ENCODE results near the gene ABHD5. TPM values are rescaled to one million over a fixed set of nuclear protein-coding genes. Genes with fewer than 3 reads are reported as not detected.

ABHD5 gene
- 33.2 and 34.2 TPM in 2 replicates for total RNA-seq

- TF ChIP-seq, protein P1, sequence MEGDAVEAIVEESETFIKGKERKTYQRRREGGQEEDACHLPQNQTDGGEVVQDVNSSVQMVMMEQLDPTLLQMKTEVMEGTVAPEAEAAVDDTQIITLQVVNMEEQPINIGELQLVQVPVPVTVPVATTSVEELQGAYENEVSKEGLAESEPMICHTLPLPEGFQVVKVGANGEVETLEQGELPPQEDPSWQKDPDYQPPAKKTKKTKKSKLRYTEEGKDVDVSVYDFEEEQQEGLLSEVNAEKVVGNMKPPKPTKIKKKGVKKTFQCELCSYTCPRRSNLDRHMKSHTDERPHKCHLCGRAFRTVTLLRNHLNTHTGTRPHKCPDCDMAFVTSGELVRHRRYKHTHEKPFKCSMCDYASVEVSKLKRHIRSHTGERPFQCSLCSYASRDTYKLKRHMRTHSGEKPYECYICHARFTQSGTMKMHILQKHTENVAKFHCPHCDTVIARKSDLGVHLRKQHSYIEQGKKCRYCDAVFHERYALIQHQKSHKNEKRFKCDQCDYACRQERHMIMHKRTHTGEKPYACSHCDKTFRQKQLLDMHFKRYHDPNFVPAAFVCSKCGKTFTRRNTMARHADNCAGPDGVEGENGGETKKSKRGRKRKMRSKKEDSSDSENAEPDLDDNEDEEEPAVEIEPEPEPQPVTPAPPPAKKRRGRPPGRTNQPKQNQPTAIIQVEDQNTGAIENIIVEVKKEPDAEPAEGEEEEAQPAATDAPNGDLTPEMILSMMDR (IDR thresholded peaks at IDR 0.05; ENCODE audit: insufficient read depth, low read length, severe bottlenecking): peak; percentile 46
- FAIRE-seq (no peak), DNase-seq (ENCODE audit: low read depth) (peak; percentile 94)
- H3K27me3 ChIP-seq (ENCODE audit: control insufficient read depth, insufficient read depth, low read length): no peaks in the 10 kb centered on the region
- no peaks in the 10 kb centered on the region for H3K36me3 ChIP-seq (ENCODE audit: control insufficient read depth, insufficient read depth, low read length)
- H3K4me3 ChIP-seq (ENCODE audit: low read depth, low read length): peak within 1 kb of the TSS; percentile 68
Observed at GRCh38 chr3:43690400-43691119, at the start of gene ABHD5. Gene ABHD5 (plus strand): TSS chr3:43690938. CDS start chr3:43690993, 55 bp downstream.

DNA sequence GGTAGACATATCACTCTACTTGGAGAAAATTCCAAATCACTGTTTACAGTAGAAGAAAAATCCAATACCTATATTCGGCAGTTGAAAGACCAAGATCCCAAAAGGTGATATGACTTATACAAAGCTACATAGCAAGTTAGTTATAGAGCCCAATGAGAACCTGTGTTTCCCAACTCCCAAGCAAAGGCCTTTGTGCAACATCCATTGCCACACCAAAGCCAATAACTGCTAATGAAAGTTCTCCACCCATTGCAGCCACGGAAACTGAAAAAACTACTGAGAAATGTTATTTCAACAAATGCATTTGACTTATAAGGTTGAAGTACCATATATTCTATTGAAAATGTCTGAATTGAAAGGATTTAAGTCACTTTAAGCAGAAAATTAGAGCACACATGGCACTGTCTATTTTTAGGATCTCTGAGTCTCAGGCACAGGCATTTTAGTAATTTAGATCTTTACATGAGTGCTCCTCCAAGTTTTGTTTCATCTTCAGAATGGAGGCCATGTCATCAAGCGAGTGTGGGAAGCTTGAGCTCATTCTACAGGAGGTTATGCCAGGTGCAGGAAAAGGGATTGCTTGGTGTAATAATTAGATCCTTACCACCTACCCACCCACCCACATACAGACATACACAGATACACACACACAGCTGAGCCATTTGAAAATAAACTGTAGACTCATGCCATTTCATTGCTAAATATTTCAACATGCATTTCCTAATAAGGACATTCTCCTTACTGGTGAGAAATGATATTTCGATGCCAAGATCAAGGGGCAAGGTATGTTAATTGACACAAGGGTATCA lies 49.2 kb upstream of the ABHD5 start:
- Histone ChIP-seq H3K4me3 (ENCODE audit: low read depth, low read length) (no peak overlapping the region), H3K27me3 (ENCODE audit: control insufficient read depth, insufficient read depth, low read length) (no peaks in the 10 kb centered on the region), H3K36me3 (ENCODE audit: control insufficient read depth, insufficient read depth, low read length) (no peaks in the 10 kb centered on the region)
- DNase-seq (ENCODE audit: low read depth) (no peak), FAIRE-seq (no peak)
- TF ChIP-seq, protein P1 (IDR thresholded peaks at IDR 0.05; ENCODE audit: insufficient read depth, low read length, severe bottlenecking): no peak

GRCh38 chr3:43644443-43644842 lies 46.3 kb upstream of the ABHD5 start:
- DNase-seq (ENCODE audit: low read depth): no peak
- Histone ChIP-seq H3K36me3 (ENCODE audit: control insufficient read depth, insufficient read depth, low read length) (no peaks in the 10 kb centered on the region), H3K4me3 (ENCODE audit: low read depth, low read length) (no peak overlapping the region), H3K27me3 (ENCODE audit: control insufficient read depth, insufficient read depth, low read length) (no peaks in the 10 kb centered on the region)
- FAIRE-seq: no peak
- TF ChIP-seq, protein P1 (IDR thresholded peaks at IDR 0.05; ENCODE audit: insufficient read depth, low read length, severe bottlenecking): no peak

DNA sequence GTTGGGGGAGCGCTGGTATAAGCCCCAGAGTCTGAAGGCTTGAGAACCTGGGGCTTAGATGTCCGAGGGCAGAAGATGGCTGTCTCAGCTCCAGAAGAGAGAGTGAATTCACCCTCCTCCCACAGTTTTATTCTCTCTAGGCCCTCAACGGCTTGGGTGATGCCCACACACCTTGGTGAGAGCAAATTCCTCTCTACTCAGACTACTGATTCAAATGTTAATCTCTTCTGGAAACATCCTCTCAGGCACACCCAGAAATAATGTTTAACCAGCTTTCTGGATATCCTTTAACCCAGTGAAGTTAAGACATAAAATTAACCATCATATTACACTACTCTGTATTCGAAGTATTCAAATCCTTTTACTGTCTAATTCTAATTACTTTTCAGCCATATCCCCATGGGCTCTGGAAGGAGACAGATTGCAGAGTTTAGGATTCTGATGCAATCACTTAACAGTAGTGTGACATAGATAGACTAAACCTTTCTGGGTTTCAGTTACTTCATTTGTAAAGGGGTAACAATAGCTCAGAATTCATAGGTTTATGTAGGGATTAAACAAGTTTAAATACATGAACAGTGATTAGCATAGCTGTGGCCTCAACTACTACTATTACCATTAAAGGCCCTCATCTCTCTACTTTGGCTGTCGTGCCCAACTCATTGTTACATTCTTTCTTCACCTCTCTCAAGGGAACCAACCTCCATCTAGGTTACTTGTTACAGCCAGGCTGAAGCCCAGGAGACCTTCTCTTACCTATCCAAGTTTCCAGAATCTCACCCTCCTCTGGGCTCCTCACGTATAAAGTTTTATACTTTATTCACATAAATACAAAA lies 43.2 kb upstream of the ABHD5 start:
- TF ChIP-seq, protein P1 (IDR thresholded peaks at IDR 0.05; ENCODE audit: insufficient read depth, low read length, severe bottlenecking): no peak
- no peak overlapping the region for H3K4me3 ChIP-seq (ENCODE audit: low read depth, low read length)
- FAIRE-seq: no peak

GRCh38 chr3:43648957-43649356 lies 41.8 kb upstream of the ABHD5 start:
- TF ChIP-seq, protein P1 (IDR thresholded peaks at IDR 0.05; ENCODE audit: insufficient read depth, low read length, severe bottlenecking): no peak
- DNase-seq (ENCODE audit: low read depth): no peak
- no peaks in the 10 kb centered on the region for H3K27me3 ChIP-seq (ENCODE audit: control insufficient read depth, insufficient read depth, low read length)
- H3K36me3 ChIP-seq (ENCODE audit: control insufficient read depth, insufficient read depth, low read length): no peaks in the 10 kb centered on the region
- H3K4me3 ChIP-seq (ENCODE audit: low read depth, low read length): no peak overlapping the region
- no peak for FAIRE-seq

More for the DNA sequence above, 43.2 kb upstream of the ABHD5 start:
- no peaks in the 10 kb centered on the region for H3K27me3 ChIP-seq (ENCODE audit: control insufficient read depth, insufficient read depth, low read length)
- no peak for DNase-seq (ENCODE audit: low read depth)
- no peaks in the 10 kb centered on the region for H3K36me3 ChIP-seq (ENCODE audit: control insufficient read depth, insufficient read depth, low read length)

Measured in bronchial epithelial cell (primary cell).